Measurements from ENCODE around the gene NCKAP5L. TPM values are rescaled to one million over a fixed set of nuclear protein-coding genes. Genes with fewer than 3 reads are reported as not detected.

NCKAP5L gene
- total RNA-seq, 3 donors from 2014 or later (not counting 1 experiment from before 2014, with no cell fraction given), result 16.7 to 19.3 (median 16.8) TPM

DNA sequence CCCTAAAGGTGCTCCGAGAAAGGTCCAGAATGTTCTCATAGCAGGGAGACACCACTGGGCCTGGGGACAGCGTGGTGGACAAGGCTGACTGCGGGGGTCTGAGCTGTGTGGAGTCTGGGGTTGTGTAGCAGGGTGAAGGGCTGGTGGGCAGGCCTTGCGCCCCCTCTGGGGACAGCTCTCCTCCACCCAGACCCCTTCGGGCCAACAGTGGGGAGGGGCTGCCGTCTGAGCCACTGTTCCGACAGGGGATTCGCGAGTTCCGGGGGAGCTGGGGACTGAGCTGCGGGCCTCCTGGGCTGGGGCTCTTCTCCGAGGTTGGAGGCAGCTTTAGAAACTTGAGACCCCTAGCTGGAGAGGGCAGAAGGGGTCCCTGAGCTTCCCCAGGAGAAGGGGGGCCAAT, 32.1 kb downstream of the NCKAP5L start:
- Histone ChIP-seq H3K27ac (ENCODE audit: low read length) (no peak overlapping the region), H3K36me3 (ENCODE audit: control insufficient read depth, insufficient read depth, low read length) (peaks cover 16% of the 10 kb centered on the region), H3K9me3 (ENCODE audit: control insufficient read depth, insufficient read depth, low read length) (no peaks in the 10 kb centered on the region), H3K4me1 (ENCODE audit: control insufficient read depth, insufficient read depth, low read length) (no peaks in the 10 kb centered on the region), H3K27me3 (ENCODE audit: control insufficient read depth, insufficient read depth, low read length) (no peaks in the 10 kb centered on the region), H3K4me3 (ENCODE audit: low read length) (no peak overlapping the region)
- intact Hi-C loops (cut with micrococcal nuclease), result no loop called here
- Mint-ChIP-seq H3K27ac (no peak overlapping the region), H3K27me3 (ENCODE audit: low read depth in 2 of 2) (no peaks in the 10 kb centered on the region), H3K36me3 (no peaks in the 10 kb centered on the region), H3K9me3 (no peaks in the 10 kb centered on the region), H3K4me3 (no peak overlapping the region), H3K4me1 (no peaks in the 10 kb centered on the region)
- 96% methylated on average over 12 of the region's 12 CpGs for whole genome bisulfite sequencing (ENCODE audit: insufficient coverage)
- TF ChIP-seq, protein P1, sequence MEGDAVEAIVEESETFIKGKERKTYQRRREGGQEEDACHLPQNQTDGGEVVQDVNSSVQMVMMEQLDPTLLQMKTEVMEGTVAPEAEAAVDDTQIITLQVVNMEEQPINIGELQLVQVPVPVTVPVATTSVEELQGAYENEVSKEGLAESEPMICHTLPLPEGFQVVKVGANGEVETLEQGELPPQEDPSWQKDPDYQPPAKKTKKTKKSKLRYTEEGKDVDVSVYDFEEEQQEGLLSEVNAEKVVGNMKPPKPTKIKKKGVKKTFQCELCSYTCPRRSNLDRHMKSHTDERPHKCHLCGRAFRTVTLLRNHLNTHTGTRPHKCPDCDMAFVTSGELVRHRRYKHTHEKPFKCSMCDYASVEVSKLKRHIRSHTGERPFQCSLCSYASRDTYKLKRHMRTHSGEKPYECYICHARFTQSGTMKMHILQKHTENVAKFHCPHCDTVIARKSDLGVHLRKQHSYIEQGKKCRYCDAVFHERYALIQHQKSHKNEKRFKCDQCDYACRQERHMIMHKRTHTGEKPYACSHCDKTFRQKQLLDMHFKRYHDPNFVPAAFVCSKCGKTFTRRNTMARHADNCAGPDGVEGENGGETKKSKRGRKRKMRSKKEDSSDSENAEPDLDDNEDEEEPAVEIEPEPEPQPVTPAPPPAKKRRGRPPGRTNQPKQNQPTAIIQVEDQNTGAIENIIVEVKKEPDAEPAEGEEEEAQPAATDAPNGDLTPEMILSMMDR (IDR thresholded peaks at IDR 0.05), result no peak
- ATAC-seq (no peak), DNase-seq (no peak)

DNA sequence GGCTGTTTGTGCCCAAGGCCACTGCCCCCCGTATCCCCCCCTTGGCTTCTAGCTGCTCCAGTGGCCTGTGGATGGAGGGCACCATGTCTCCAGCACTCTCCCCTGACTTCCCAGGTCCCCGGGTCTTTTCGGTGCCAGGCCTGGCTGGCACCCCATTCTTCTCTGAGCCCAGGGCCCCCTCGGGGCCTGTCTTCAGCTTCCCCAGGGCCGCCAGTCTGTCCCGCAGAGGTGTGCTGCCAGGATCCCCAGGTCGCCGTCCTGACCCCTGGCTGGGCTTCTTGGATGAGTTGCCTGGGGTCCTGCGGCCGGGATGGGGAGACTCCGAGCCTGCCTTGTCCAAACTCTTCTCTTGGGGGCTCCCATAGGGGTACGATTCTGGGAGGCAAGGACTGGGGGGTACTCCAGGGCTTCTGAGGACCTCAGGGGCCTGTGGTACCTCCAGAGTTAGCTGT, 32.5 kb downstream of the NCKAP5L start:
- intact Hi-C loops (cut with micrococcal nuclease), result no loop called here
- no peak overlapping the region for H3K4me3 Mint-ChIP-seq
- no peak overlapping the region for H3K27ac ChIP-seq (ENCODE audit: low read length)
- WGBS (ENCODE audit: insufficient coverage), result 94% methylated on average over 12 of the region's 12 CpGs
- H3K9me3 Mint-ChIP-seq, result no peaks in the 10 kb centered on the region
- no peaks in the 10 kb centered on the region for H3K4me1 Mint-ChIP-seq
- no peaks in the 10 kb centered on the region for H3K9me3 ChIP-seq (ENCODE audit: control insufficient read depth, insufficient read depth, low read length)
- peaks cover 16% of the 10 kb centered on the region for H3K36me3 ChIP-seq (ENCODE audit: control insufficient read depth, insufficient read depth, low read length)
- H3K27me3 ChIP-seq (ENCODE audit: control insufficient read depth, insufficient read depth, low read length), result no peaks in the 10 kb centered on the region
- TF ChIP-seq, protein P1 (IDR thresholded peaks at IDR 0.05), result no peak
- H3K27ac Mint-ChIP-seq, result no peak overlapping the region
- H3K36me3 Mint-ChIP-seq, result no peaks in the 10 kb centered on the region
- no peaks in the 10 kb centered on the region for H3K4me1 ChIP-seq (ENCODE audit: control insufficient read depth, insufficient read depth, low read length)
- ATAC-seq (no peak), DNase-seq (no peak)
- no peaks in the 10 kb centered on the region for H3K27me3 Mint-ChIP-seq (ENCODE audit: low read depth in 2 of 2)
- no peak overlapping the region for H3K4me3 ChIP-seq (ENCODE audit: low read length)

DNA sequence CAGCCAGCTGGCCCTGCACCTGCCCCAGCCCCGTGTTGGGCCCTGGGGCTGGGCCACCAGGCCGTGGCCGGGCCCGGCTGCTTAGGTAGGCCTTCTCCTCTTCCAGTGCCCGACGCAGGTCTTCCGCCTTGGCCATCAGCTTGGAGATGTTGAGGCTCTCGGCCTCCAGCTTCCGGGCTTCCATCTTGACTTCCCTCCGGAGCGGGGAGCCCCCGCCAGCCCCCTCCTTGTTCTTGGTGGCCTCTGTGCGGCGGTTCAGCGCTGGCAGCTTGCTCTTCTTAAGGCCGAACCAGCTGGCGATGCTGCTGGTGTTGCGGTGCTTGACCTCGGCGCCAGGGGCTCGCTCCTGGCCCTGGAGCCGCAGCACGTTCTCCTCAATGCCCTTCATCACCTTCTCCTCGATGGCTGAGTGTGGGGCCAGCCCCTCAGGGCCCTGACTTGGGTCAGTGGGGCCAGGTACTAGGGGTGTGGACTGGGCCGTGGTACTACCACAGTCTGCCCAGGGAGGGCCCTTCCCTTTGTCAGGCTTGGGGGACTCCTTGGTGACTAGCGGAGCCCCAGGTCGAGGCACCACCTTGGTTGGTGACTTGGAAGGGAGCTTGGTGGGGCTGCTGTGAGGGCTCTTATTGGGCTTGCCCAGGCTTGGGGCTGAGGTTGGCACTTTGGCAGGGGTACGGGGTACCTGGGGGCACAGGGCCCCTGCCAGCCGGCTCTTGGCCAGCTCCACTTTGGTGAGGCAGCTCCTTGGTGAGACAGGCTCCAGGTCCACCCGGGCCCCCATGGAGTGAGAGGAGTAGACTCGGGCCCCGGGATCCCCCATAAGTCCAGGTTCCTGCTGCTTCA, 33.2 kb downstream of the NCKAP5L start:
- Histone ChIP-seq H3K27me3 (ENCODE audit: control insufficient read depth, insufficient read depth, low read length) (no peaks in the 10 kb centered on the region), H3K9me3 (ENCODE audit: control insufficient read depth, insufficient read depth, low read length) (no peaks in the 10 kb centered on the region), H3K4me1 (ENCODE audit: control insufficient read depth, insufficient read depth, low read length) (no peaks in the 10 kb centered on the region), H3K4me3 (ENCODE audit: low read length) (no peak overlapping the region), H3K27ac (ENCODE audit: low read length) (no peak overlapping the region), H3K36me3 (ENCODE audit: control insufficient read depth, insufficient read depth, low read length) (peaks cover 13% of the 10 kb centered on the region)
- Mint-ChIP-seq H3K36me3 (no peaks in the 10 kb centered on the region), H3K9me3 (no peaks in the 10 kb centered on the region), H3K27ac (no peak overlapping the region), H3K4me1 (no peaks in the 10 kb centered on the region), H3K27me3 (ENCODE audit: low read depth in 2 of 2) (no peaks in the 10 kb centered on the region), H3K4me3 (no peak overlapping the region)
- intact Hi-C loops (cut with micrococcal nuclease), result no loop called here
- WGBS (ENCODE audit: insufficient coverage), result 95% methylated on average over 32 of the region's 32 CpGs
- no peak for ATAC-seq
- no peak for DNase-seq
- TF ChIP-seq, protein P1 (IDR thresholded peaks at IDR 0.05), result no peak
